HG03045 (cell line): Measurements from ENCODE around the gene SBF2.
"Not testable (repeated sequence)": the region's sequence is repeated elsewhere in the genome, so short reads cannot be mapped to it uniquely, and the experiment has no call there.

Source experiments
- ATAC-seq: cut with Tn5 transposase; IDR thresholded peaks from one replicate; pipeline ENCODE4 v1.9.1; 2021; ENCODE audit warnings: mild to moderate bottlenecking, moderate library complexity; ENCODE audit not compliant: unreplicated experiment

Gene SBF2

DNA sequence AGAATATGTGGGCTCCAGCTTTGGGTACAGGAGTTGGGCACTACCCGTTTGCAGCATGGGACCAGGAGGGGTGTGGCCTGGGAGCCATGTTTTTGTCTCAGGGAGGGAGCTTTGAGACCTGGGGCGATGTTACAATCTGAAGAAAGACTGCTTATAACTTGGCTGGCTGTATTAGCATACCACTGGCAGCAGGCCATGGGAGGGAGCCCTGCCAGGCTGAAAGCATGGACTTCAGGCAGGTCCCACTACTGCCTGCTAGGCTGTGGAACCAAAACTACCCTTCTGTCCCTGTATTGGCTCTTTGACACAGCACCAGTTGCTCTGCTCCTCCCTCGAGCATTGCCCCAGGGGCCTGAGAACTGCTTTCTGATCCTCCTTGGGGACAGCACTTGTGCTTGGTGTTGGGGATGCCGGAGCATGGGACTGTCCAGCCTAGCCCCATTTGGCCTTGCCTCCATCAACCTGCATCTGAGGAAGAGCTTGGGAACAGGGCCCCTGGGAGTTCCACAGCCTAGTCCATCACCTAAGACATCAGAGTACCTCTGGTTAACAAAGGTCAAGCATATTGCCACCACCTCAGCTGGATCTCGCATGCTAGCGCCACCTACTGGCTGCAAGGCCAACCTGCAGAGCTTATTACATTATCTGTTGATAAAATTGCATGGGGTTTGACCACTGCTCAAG lies 217.4 kb downstream of the SBF2 start:
- no peak for ATAC-seq

DNA sequence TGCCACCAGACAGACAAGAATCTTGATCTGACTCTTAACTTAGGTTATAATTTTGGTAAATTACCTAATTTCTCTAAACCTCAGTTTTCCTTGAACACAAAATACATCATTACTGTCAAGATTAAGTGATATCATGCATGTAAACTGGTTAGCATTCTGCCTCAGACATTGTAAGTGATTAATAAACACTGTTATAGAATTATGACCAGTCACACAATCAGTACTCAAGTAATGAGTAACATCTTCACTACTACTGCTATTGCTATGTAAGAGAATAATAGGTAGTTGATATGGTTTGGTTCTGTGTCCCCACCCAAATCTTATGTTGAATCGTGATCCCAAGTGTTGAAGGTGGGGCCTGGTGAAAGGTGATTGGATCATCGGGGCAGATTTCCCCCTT lies 218.9 kb downstream of the SBF2 start:
- no peak for ATAC-seq

DNA sequence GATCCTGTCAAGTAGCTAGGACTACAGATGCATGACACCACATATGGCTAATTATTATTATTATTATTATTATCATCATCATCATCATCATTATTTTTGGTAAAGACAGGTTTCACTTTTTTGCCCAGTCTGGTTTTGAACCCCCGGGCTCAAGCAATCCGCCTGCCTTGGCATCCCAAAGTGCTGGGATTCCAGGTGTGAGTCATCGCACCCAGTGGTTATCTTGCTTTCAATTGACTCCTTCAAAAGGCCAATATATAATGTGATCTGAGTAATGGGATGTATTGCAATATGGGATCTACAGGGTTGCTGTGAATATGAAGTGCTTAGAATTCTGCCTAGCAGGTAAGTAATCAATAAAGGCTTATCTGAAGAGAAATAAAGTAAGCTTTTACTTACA lies 221.2 kb downstream of the SBF2 start:
- ATAC-seq: no peak

DNA sequence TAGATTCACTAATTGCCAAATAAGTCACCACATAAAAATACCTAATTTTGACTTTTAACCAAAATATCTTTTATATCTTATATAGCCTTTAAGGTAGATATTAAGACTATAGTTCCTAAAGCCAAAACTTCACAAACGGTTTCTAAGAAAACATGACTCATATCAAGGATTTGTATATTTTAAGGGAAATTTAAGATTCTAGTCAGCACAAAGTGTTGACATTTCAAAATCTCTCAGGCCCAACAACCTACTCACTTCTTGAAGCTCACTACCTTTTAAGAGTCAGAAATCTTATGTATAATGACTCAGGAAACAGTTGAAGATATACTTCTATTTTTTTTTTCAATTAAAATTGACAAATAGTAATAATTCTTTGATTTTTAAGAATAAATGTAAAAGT lies 221.9 kb downstream of the SBF2 start:
- no peak for ATAC-seq

DNA sequence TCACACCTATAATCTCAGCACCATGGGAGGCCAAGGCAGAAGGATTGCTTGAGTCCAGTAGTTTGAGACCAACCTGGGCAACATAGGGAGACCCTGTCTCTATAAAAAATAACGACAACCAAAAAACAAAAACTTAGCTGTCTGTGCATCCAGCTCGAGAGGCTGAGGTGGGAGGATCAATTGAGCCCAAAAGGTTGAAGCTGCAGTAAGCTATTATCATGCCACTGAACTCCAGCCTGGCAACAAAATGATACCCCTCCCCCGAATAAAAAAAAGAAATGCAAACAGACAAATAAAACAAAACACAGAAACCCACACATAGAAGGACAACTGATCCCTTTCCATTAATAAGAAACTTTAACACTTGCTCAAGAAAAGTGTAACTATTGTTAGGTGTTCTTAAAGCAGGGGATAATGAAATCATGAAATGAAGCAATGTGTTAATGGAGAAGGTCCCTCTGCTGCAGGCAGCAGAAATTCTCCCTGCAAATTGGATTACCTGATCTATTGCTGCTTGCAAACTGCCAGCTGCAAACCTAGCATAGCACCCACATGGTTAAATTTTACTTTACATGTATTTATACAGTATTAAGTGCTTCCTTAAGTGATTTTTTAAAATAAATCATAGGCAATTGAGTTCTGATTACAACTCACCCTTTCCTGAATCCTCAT lies 226.3 kb downstream of the SBF2 start:
- no peak for ATAC-seq

DNA sequence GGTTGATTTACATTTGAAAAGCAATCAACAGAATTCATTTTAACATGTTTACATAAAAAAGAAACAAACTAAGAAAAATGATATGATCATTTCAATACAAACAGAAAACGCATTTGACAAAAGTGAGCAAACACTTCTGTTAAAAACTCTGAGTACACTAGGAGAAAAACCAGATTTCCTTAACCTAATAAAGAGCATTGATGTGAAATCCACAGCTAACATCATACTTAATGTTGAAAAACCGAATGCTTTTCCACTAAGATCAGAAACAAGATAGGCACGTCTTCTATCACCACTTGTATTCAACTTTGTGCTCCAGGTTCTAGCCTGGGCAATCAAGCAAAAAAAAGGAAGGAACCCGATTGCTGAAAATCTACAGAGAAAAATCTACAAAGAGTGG lies 227.6 kb downstream of the SBF2 start:
- ATAC-seq: no peak

DNA sequence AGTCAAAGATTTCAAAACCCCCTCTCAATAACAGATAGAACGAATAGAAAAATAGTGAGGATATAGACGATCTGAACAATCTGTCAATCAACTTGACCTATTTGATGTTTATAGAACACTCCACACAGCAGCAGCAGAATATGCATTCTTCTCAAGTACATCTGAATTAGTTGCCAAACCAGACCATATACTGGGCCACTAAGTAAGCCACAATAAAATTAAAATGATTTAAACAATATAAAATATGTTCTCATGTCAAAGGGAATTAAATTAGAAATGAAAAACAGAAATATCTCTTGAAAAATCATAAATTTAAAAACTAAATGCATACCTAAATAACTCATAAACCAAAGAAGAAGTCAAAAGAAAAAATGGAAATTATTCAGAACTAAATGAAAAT lies 229.2 kb downstream of the SBF2 start:
- no peak for ATAC-seq

DNA sequence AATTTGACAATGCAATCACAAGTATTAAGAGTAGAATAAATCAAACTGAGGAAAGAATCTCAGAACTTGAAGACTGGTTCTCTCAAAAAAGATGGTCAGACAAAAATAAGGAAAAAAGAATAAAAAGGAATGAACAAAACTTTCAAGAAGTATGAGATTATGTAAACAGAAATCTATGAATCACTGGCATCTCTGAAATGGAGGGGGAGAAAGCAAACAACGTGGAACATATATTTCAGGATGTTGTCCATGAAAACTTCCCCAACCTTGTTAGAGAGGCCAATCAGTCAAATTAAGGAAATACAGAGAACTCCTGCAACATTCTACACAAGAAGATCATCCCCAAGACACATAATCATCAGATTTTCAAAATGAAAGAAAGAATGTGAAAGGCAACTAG lies 235.7 kb downstream of the SBF2 start:
- ATAC-seq: no peak

DNA sequence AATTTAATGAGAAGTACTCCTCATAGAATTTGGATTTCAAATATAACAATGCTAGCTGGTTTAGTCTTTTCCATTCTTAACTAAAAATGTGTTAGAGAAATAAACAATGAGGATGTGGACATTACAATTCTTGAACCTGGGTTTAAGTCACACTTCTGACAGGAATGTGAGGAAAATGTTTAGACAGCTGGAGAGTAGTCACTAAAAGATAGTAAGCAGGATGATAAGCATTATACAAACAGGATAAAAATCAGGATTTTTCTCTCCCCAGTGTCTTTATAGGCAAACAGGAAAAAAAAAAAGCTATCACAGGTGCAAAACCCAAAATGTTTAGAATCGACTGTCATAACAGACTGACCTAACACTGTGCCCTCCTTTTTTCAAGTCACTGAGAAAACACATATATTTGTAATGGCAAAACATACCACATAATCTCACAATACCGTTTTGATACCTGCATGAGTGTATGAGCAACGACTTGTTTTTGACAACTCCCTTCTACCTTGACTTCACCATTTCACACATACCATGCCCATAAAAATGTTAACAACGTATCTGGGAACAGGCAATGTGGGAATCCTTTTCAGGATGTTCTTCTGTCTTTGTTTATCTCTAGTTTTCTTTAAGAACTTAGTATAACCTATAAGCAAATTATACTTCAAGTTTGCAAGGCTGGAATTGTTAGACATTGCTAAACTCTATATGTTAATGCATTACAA lies 242.0 kb downstream of the SBF2 start:
- no peak for ATAC-seq

DNA sequence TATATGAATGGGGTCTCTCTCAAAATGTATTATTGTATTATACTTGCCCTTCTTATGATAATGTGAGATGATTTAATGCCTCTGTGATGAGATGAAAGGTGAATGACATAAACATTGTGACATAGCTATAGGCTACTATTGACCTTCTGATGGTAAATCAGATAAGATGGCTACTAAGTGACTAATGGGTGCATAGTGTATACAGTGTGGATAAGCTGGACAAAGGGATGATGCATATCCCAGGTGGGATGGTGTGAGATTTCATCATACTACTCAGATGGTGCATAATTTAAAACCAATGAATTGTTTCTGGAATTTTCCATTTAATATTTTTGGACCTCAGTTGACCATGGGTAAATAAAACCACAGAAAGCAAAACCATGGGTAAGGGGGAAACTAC lies 243.5 kb downstream of the SBF2 start:
- ATAC-seq: no peak

DNA sequence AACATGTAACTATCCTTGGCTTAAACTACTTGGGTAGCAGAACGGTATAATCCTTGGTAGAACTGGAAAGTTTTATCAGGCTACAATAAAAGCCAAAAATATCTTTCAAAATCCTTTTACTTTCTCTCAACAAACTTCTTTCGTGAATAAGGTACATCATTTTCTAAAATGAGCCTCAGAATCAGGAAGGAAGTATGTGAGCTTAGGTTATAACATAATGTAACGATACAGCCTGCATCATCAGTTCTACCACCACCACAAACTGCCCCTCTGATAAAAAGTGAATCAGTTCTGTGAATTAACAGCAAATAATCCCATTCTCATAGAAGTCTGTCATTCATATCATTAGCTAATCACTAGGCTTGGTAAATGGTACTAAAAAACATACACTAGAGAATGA lies 244.3 kb downstream of the SBF2 start:
- no peak for ATAC-seq

DNA sequence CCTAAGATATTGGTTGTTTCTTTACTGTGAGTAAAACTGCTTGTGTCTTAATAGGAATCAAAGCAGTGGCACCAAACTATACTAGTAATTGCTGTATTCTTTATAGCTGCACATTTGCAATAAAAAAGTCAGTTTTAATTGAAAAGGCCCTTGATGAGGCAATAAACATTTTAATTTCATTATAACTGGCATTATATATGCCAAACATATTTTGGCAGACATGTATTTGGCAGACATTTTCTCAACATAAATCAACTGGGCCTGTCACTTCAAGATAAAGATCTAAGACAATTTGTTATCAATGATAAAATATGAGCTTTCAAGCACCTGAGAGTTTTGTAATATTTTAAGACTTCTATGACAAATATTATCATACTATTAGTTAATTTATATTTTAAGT lies 245.7 kb downstream of the SBF2 start:
- no peak for ATAC-seq

DNA sequence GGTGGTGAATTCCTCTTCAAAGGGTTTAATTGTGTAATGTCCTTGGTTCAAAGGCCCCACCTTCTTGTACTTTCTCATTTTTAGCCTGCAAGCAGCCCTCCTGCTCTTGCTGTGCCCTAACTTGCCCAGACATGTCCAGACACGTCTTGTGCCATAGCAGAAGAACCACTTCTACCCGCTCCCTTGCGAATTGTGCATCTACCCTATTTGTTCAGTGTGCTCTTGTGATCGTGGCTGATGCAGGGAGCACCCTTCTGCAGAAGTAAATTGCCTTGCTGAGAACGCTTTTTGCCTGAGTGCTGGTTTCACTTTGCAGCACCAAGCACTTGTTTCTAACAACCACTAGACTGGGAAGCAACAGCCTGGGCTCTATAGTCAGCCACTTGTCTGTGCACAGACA lies 249.4 kb downstream of the SBF2 start:
- no peak for ATAC-seq

DNA sequence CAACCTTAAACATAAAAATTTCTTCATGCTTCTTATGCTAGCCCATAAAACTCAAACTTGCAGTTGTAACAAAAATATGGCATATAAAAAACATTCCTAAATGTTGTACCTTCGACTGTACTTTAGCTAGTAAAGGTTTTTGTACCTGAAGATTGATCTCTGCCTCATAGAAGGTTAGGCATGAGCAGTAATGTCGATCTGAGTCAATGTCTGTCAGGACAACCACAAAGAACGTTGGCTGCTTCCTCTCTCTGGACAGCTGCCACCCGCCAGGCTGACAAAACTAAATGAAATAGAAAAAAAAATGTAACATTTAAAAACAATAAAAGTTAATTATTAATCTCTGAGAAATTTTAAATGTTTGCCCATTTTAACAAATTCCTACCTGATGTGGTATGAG lies 251.3 kb downstream of the SBF2 start:
- no peak for ATAC-seq

DNA sequence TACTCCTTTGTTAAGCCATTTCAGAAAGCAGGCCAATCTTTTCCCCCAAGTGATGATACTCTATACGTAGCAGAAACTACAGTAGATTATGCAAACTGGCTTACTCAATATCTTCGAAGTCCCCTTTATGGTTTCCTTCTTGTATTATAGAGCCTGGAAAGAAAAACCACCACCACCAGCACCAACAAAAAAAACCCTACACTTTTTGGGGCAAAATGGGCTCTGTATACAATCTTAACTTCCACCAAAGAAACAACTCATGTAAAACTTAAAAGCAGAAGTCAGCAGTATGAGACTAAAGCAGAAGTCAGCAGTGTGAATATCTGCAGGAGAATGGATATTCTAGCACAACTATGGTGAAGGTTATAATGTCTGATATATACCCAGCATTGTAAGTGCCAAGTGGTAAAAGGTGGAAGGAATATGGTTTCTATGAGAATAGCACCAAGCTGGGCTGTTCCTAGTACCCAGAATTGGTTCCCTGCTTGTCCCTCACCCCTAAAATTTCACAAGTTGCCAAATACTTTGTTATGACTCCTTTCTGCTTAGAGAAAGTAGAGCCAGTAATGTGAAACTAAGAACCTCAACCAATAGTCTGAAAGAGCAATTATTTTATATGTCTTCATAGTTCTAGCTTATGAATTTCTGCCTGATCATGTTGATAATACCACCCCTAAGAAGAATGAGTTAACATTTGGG lies 252.1 kb downstream of the SBF2 start:
- no peak for ATAC-seq

DNA sequence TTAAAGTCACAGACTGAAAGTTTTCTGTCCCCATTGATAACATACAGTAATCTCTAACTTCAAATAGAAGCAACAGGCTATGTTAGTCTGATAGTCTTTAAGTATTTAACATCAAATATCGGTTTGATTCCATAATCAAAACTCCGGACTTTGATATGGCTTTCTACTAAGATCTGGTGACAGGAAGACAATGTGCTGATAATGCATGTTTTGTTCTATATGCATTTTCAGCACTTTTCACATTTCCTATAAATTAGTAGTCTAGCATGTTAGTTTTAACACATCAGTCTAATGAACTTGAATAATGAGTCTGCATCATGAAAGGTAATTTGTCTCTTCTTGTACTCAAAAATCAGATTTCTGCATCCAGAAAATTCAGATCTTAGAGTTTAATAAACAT lies 252.7 kb downstream of the SBF2 start:
- ATAC-seq: no peak

DNA sequence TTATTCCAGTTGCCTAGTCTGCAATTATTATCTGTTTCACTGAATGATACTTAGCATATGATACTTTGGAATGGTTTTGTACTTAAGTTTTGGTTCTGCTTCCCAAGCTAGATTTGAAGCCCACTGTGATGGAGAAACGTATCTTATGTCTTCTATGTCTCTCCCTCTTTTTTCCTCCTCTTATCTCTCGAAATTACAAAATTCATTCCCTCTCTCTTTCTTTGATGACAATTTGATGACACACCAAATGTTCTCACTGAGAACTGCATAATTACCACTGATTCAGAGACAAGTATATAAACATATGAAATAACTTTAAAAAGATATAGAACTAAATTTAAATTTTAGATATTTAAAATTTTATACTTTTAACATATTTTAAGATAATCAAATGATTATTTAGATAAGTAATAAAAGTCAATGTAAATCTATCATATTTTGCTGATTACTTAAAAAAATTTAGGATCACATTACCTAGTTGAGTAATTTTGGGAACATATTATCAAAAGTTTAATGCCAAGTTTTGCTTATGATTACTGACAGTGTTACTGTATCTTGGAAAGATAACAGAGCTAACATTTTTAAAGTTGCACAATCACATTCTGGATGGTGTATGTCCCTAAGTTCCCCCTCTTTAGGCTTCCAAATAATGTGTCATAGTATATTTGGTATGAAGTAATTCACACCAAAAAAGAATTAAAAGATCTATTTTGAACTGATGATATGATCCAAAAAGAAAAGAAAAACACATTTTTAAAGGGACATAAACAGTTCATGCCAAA lies 255.3 kb downstream of the SBF2 start:
- no peak for ATAC-seq

DNA sequence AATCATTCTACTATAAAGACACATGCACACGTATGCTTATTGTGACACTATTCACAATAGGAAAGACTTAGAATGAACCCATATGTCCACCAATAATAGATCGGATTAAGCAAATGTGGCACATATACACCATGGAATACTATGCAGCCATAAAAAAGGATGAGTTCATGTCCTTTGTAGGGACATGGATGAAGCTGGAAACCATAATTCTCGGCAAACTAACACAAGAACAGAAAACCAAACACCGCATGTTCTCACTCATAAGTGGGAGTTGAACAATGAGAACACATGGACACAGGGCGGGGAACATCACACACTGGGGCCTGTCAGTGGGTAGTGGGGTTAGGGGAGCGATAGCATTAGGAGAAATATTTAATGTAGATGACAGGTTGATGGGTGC lies 258.1 kb downstream of the SBF2 start:
- not testable (repeated sequence) for ATAC-seq

DNA sequence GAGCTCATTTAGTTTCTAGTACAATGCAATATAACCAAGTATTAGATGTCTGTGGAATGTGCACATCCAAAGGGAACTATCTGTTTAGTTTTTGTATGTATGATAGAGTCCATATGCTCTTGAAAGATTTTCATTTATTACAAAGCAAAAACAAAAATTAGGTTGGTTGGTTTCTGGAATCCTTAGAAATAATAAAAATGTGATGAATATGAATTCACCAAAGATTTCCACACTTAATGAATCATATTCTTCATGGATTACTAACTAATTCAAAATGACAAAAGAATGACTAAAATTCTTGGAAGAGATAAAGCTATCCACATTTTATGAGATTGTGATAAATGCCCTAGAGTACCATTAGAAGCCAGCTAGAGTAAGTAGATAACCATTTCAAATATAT lies 261.1 kb downstream of the SBF2 start:
- ATAC-seq: no peak

DNA sequence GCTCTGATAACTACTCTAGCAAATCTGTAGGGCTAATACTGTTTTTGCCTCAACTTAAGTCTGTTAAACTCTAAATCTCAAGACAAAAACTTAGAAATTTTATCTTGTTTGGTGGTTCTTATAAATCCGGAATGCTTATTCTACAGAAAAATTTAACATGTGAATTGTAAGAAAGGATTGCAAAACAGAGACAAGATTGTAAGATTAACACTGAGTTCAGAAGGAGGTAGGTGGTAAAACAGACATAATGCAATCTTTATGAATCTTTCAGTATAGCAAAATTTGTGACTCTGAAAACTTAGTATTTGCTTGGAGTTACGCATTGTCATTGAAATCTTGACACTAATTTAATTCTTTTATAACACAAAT lies 263.9 kb downstream of the SBF2 start:
- no peak for ATAC-seq
